COLO668 (cell line): ENCODE results near the gene LIPC.
A peak's percentile ranks its signal among the peaks of the same experiment; 100 is the strongest.

ENCODE experiments used
- DNase-seq: peaks from one replicate; lab custom pipeline; 2025; ENCODE audit not compliant: unreplicated experiment; lab: John Stamatoyannopoulos, UW

The LIPC gene

GRCh38 chr15:58530056-58530590 is 98.3 kb downstream of the LIPC start:
- DNase-seq, result no peak

- no peak for DNase-seq
These were observed 100.3 kb downstream of the LIPC start for GRCh38 chr15:58532126-58532525.

- DNase-seq, result no peak
These were observed 102.8 kb downstream of the LIPC start for GRCh38 chr15:58534556-58534955.

- DNase-seq, result no peak
These were observed 103.5 kb downstream of the LIPC start for GRCh38 chr15:58535337-58535736.

- DNase-seq, result peak; percentile 30
These were observed 104.1 kb downstream of the LIPC start for GRCh38 chr15:58535894-58536293.

- no peak for DNase-seq
These were observed 104.6 kb downstream of the LIPC start for GRCh38 chr15:58536414-58536813.

GRCh38 chr15:58537033-58537432 is 105.2 kb downstream of the LIPC start:
- DNase-seq, result no peak

- no peak for DNase-seq
These were observed 106.5 kb downstream of the LIPC start for GRCh38 chr15:58538225-58538727.

GRCh38 chr15:58538901-58539300 is 107.1 kb downstream of the LIPC start:
- no peak for DNase-seq

- DNase-seq, result no peak
These were observed 107.8 kb downstream of the LIPC start for GRCh38 chr15:58539548-58539947.

- DNase-seq, result no peak
These were observed 109.8 kb downstream of the LIPC start for GRCh38 chr15:58541410-58542087.

- DNase-seq, result no peak
These were observed 112.0 kb downstream of the LIPC start for GRCh38 chr15:58543664-58544335.

GRCh38 chr15:58544756-58545155 is 113.0 kb downstream of the LIPC start:
- no peak for DNase-seq

- no peak for DNase-seq
These were observed 113.7 kb downstream of the LIPC start for GRCh38 chr15:58545307-58546065.

- DNase-seq, result no peak
These were observed 114.3 kb downstream of the LIPC start for GRCh38 chr15:58546066-58546591.

GRCh38 chr15:58546635-58547627 is 115.1 kb downstream of the LIPC start:
- DNase-seq, result no peak

GRCh38 chr15:58547628-58548307 is 116.0 kb downstream of the LIPC start:
- DNase-seq, result no peak

- no peak for DNase-seq
These were observed 116.7 kb downstream of the LIPC start for GRCh38 chr15:58548308-58549012.
